ENCODE measurements around the gene UQCC2.

The UQCC2 gene

GRCh38 chr6:33689148-33689494 is 22.4 kb downstream of the UQCC2 start:
- Mint-ChIP-seq H3K36me3 (ENCODE audit: low read depth) (peaks cover 20% of the 10 kb centered on the region), H3K4me3 (no peak overlapping the region), H3K4me1 (ENCODE audit: low read depth) (peaks cover 12% of the 10 kb centered on the region), H3K27ac (no peak overlapping the region), H3K9me3 (no peaks in the 10 kb centered on the region), H3K27me3 (no peaks in the 10 kb centered on the region)
- intact Hi-C loops (cut with micrococcal nuclease) = no loop called here

DNA sequence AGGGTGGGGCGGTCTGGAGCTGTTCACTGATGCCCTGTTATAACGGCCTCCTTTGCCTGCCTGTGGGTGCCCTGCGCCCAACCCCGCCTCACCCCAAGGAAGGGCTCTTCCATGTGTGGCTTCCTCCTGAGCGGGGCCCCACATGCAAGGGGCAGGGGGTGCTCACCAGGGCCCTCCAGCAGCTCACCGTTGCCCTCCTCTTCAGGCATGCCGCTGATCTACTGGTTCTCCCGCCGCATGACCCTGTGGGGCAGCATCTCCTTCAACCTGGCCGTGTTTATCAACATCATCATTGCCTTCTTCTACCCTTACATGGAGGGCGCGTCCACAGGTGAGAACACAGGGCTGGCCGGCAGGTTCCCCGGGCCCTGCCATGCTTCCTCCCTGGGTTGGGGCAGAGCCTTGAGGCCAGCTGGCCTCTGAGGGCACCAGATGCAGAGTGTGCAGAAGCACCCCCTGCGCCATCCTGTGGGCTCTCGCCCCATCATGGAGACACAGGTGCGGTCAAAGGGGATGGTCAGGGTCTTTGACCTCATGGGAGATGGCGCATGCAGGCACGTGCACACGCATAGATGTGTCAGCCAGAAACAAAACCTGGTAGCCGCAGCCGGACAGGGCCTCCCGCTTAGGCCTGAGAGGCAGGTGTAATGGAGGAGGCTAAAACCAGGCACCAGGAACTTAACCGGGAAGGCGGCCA is 22.9 kb downstream of the UQCC2 start:
- Mint-ChIP-seq H3K4me3 (no peak overlapping the region), H3K36me3 (ENCODE audit: low read depth) (peaks cover 20% of the 10 kb centered on the region), H3K27me3 (no peaks in the 10 kb centered on the region), H3K4me1 (ENCODE audit: low read depth) (peaks cover 13% of the 10 kb centered on the region), H3K9me3 (no peaks in the 10 kb centered on the region), H3K27ac (no peak overlapping the region)
- intact Hi-C loops (cut with micrococcal nuclease) = no loop called here

- Mint-ChIP-seq H3K27me3 (no peaks in the 10 kb centered on the region), H3K4me1 (ENCODE audit: low read depth) (peaks cover 15% of the 10 kb centered on the region), H3K9me3 (no peaks in the 10 kb centered on the region), H3K27ac (no peak overlapping the region), H3K4me3 (no peak overlapping the region), H3K36me3 (ENCODE audit: low read depth) (peaks cover 20% of the 10 kb centered on the region)
- intact Hi-C loops (cut with micrococcal nuclease) = no loop called here
Observed at GRCh38 chr6:33688006-33688405, 23.5 kb downstream of the UQCC2 start.

DNA sequence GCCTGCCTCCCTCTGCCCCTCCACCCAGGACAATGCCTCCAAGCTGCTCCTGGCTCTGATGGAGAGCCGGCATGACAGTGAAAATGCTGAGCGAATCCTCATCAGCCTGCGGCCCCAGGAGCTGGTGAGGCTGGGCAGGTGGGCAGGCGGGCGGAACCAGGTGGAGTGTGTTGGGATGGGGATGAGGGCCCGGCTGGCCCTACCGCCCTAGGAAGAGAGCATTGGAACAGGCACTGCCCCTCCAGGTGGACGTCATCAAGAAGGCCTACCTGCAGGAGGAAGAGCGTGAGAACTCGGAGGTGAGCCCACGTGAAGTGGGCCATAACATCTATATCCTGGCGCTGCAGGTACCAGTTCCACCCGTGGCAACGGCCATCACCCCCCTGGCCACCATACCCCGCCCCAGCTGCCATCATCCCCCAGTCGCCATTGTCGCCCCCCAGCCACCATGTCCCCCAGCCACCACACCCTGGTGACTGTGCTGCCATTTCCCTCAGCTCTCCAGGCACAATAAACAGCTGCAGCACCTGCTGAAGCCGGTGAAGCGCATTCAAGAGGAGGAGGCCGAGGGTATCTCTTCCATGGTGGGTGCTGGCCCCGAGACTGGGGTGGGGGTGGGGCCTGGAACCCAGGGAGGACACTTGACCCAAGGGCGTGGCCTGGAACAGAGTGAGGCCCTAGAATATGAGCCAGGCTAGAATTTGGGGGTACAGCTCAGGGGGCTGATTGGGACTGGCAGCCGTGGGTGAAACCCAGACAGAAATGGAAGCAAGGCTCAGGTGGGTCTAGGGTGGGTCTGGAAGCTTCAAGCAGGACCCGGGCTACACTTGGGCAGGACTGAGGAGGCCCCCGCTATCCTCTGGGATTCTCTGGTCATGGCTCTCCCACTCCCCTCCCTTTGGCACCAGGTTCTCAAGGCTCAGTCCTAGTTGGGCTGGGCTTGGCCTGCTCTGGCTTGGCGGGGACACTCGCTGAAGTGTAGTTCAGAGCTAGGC is 24.2 kb downstream of the UQCC2 start:
- H3K4me1 Mint-ChIP-seq (ENCODE audit: low read depth) = peaks cover 7% of the 10 kb centered on the region
- no peak overlapping the region for H3K27ac Mint-ChIP-seq
- H3K4me3 Mint-ChIP-seq = no peak overlapping the region
- intact Hi-C loops (cut with micrococcal nuclease) = no loop called here
- peaks cover 14% of the 10 kb centered on the region for H3K36me3 Mint-ChIP-seq (ENCODE audit: low read depth)
- H3K9me3 Mint-ChIP-seq = no peaks in the 10 kb centered on the region
- H3K27me3 Mint-ChIP-seq = no peaks in the 10 kb centered on the region

DNA sequence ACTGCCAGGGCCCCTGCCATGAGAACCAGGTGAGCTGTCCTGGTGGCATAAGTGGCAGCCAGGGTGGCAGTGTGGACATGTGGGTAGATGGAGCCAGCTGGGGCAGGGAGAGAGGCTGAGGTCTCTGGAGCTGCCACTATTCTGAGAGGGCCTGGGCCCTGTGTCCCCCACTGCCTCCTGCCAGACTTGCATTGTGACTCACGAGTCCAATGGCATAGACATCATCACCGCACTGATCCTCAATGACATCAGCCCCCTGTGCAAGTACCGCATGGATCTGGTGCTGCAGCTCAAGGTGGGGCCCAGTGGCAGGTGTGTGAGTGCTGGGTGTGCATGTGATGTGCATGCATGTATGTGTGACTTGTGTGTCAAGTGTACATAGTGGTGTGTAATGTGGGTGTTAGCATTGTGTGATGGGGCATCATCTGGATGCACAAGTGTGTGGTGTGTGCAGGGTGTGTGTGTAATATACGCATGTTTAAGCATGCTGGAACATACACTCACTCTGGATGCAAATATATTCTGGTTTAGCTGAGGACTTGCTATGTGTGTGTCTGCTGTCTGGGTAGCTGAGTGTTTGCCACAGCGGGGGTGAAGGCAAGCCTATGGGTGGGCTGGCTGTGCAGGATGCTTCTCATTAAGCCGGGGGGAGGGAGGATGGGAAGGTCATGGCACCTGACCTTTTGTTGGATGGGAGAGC is 25.1 kb downstream of the UQCC2 start:
- no peak overlapping the region for H3K4me3 Mint-ChIP-seq
- no peaks in the 10 kb centered on the region for H3K27me3 Mint-ChIP-seq
- peaks cover 7% of the 10 kb centered on the region for H3K4me1 Mint-ChIP-seq (ENCODE audit: low read depth)
- H3K9me3 Mint-ChIP-seq = no peaks in the 10 kb centered on the region
- peaks cover 9% of the 10 kb centered on the region for H3K36me3 Mint-ChIP-seq (ENCODE audit: low read depth)
- no peak overlapping the region for H3K27ac Mint-ChIP-seq
- intact Hi-C loops (cut with micrococcal nuclease) = no loop called here

DNA sequence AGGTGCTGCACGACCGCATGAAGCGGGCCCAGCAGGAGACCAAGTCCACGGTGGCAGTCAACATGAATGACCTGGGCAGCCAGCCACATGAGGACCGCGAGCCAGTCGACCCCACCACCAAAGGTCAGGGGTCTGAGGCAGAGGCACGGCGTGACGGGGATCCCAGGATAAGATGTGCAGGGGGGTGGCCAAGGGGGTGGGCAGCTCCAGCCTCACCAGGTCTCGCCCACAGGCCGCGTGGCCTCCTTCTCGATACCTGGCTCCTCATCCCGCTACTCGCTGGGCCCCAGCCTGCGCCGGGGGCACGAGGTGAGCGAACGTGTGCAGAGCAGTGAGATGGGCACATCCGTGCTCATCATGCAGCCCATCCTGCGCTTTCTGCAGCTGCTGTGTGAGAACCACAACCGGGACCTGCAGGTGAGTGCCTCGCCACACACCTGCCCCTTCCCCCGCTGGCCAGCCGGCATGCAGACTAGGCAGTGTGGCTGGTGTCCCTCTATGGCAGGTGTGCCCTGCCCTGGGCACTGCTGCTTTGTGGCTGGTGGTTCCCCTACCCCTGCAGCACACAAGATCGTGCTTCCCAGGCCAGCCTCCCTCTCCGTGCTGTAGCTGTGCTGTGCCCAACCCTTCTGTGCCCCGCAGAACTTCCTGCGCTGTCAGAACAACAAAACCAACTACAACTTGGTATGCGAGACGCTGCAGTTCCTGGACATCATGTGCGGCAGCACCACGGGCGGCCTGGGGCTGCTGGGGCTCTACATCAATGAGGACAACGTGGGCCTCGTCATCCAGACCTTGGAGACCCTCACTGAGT is 25.9 kb downstream of the UQCC2 start:
- Mint-ChIP-seq H3K4me1 (ENCODE audit: low read depth) (peaks cover 7% of the 10 kb centered on the region), H3K4me3 (no peak overlapping the region), H3K36me3 (ENCODE audit: low read depth) (peaks cover 1% of the 10 kb centered on the region), H3K9me3 (no peaks in the 10 kb centered on the region), H3K27ac (no peak overlapping the region), H3K27me3 (no peaks in the 10 kb centered on the region)
- intact Hi-C loops (cut with micrococcal nuclease) = no loop called here

- H3K27me3 Mint-ChIP-seq = no peaks in the 10 kb centered on the region
- H3K36me3 Mint-ChIP-seq (ENCODE audit: low read depth) = no peaks in the 10 kb centered on the region
- intact Hi-C loops (cut with micrococcal nuclease) = no loop called here
- no peak overlapping the region for H3K4me3 Mint-ChIP-seq
- no peak overlapping the region for H3K27ac Mint-ChIP-seq
- H3K4me1 Mint-ChIP-seq (ENCODE audit: low read depth) = peaks cover 7% of the 10 kb centered on the region
- H3K9me3 Mint-ChIP-seq = no peaks in the 10 kb centered on the region
Observed at GRCh38 chr6:33684983-33685382, 26.5 kb downstream of the UQCC2 start.

DNA sequence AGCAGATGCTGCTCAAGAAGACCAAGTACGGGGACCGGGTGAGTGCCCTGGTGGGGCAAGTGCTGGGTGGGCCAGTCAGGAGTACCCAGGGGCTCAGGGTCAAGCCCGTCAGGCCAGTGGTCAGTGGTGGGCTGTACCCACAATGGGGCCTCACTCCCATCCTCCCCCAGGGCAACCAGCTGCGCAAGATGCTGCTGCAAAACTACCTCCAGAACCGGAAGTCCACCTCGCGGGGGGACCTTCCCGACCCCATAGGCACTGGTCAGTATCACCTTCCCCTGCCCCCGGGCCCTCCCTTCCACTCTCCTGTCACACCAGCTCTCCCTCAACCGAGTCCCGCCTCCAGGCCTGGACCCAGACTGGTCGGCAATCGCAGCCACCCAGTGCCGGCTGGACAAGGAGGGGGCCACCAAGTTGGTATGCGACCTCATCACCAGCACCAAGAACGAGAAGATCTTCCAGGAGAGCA is 27.0 kb downstream of the UQCC2 start:
- H3K9me3 Mint-ChIP-seq = no peaks in the 10 kb centered on the region
- H3K4me3 Mint-ChIP-seq = no peak overlapping the region
- H3K4me1 Mint-ChIP-seq (ENCODE audit: low read depth) = peaks cover 7% of the 10 kb centered on the region
- H3K36me3 Mint-ChIP-seq (ENCODE audit: low read depth) = no peaks in the 10 kb centered on the region
- H3K27ac Mint-ChIP-seq = no peak overlapping the region
- intact Hi-C loops (cut with micrococcal nuclease) = no loop called here
- no peaks in the 10 kb centered on the region for H3K27me3 Mint-ChIP-seq

GRCh38 chr6:33683576-33684427 is 27.7 kb downstream of the UQCC2 start:
- Mint-ChIP-seq H3K27me3 (no peaks in the 10 kb centered on the region), H3K4me3 (no peak overlapping the region), H3K27ac (no peak overlapping the region), H3K9me3 (no peaks in the 10 kb centered on the region), H3K4me1 (ENCODE audit: low read depth) (peaks cover 7% of the 10 kb centered on the region), H3K36me3 (ENCODE audit: low read depth) (no peaks in the 10 kb centered on the region)
- intact Hi-C loops (cut with micrococcal nuclease) = no loop called here

- Mint-ChIP-seq H3K27me3 (no peaks in the 10 kb centered on the region), H3K36me3 (ENCODE audit: low read depth) (no peaks in the 10 kb centered on the region), H3K4me1 (ENCODE audit: low read depth) (peaks cover 7% of the 10 kb centered on the region), H3K9me3 (no peaks in the 10 kb centered on the region), H3K4me3 (no peak overlapping the region), H3K27ac (no peak overlapping the region)
- intact Hi-C loops (cut with micrococcal nuclease) = no loop called here
Observed at GRCh38 chr6:33683051-33683571, 28.4 kb downstream of the UQCC2 start.

GRCh38 chr6:33682341-33682740 is 29.2 kb downstream of the UQCC2 start:
- Mint-ChIP-seq H3K27me3 (no peaks in the 10 kb centered on the region), H3K9me3 (no peaks in the 10 kb centered on the region), H3K36me3 (ENCODE audit: low read depth) (no peaks in the 10 kb centered on the region), H3K4me1 (ENCODE audit: low read depth) (peaks cover 7% of the 10 kb centered on the region), H3K27ac (no peak overlapping the region), H3K4me3 (no peak overlapping the region)
- intact Hi-C loops (cut with micrococcal nuclease) = no loop called here

DNA sequence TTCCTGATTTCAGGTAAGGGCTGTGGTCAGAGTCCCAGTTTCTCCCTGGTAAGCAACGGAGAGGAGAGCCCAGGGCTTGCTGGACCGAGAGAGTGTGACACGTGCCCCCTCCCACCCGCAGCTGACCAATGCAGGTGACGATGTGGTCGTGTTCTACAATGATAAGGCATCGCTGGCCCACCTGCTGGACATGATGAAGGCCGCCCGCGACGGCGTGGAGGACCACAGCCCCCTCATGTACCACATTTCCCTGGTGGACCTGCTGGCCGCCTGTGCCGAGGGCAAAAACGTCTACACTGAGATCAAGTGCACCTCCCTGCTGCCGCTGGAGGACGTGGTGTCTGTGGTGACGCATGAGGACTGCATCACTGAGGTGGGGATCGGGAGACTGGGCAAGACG is 31.7 kb downstream of the UQCC2 start:
- H3K9me3 Mint-ChIP-seq = no peaks in the 10 kb centered on the region
- peaks cover 7% of the 10 kb centered on the region for H3K4me1 Mint-ChIP-seq (ENCODE audit: low read depth)
- H3K27me3 Mint-ChIP-seq = no peaks in the 10 kb centered on the region
- intact Hi-C loops (cut with micrococcal nuclease) = no loop called here
- no peaks in the 10 kb centered on the region for H3K36me3 Mint-ChIP-seq (ENCODE audit: low read depth)
- H3K27ac Mint-ChIP-seq = no peak overlapping the region
- no peak overlapping the region for H3K4me3 Mint-ChIP-seq
